Measurements from ENCODE around the gene TOMM20.

The TOMM20 gene

GRCh38 chr1:235067396-235068157, 61.1 kb downstream of the TOMM20 start:
- peak; percentile 96 for DNase-seq (ENCODE audit: low read depth)

- DNase-seq (ENCODE audit: low read depth) = no peak
Observed at GRCh38 chr1:235063068-235063765, 65.4 kb downstream of the TOMM20 start.

GRCh38 chr1:235060607-235061470, 67.8 kb downstream of the TOMM20 start:
- no peak for DNase-seq (ENCODE audit: low read depth)
